AG08395 (cell line): ENCODE measurements around the gene CD44.

ENCODE experiments used
- DNase-seq: peaks from one replicate; pipeline ENCODE4 v3.0.0; 2012; ENCODE audit warnings: mixed read lengths, low spot score

CD44 gene

DNA sequence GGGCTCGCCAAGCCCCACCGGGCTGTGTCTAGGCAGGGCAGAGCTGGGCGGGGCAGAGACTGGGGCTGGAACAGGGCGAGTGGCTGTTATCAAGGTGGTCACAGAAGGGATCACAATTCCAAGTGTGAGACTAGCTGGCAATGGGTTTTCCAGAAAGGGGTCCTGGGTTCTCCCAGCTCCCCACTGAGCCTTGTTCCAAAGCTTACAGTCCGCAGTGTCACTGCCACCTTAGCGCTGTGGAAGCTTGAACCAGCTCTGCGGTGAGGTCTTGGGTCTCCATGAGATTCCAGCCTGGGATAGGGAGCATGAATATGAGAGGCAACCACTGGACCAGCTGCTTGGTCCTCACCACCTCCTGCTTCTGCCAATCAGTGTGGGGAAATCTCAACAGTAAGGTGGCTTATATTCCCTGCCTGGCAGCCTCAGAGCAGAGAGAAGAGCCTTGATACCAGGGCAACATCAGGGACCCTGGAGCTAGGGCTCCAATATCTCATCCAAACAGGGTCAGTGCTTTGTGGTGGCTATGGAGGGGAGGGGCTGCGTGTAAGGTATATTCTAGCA, 831 bp downstream of the CD44 start:
- DNase-seq = peak; percentile 53

DNA sequence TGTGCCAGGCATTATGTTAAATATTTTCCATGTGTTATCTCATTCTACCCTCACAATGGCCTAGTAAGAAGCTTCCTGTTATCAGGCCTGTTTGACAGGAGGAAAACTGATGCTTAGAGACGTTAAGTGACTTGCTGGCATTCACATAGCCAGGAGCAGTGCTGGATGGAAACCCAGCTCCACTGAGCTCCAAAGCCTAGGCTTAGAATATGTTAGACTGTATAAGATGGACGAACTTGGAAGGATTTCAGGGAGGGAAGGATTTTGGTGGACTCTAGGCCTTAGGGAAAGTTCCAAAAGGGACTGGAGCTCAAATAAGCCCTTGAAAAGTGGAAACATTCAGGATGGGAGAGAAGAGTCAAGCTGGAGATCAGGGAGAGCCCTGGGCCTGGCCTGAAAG, 2.1 kb downstream of the CD44 start:
- DNase-seq = no peak

DNA sequence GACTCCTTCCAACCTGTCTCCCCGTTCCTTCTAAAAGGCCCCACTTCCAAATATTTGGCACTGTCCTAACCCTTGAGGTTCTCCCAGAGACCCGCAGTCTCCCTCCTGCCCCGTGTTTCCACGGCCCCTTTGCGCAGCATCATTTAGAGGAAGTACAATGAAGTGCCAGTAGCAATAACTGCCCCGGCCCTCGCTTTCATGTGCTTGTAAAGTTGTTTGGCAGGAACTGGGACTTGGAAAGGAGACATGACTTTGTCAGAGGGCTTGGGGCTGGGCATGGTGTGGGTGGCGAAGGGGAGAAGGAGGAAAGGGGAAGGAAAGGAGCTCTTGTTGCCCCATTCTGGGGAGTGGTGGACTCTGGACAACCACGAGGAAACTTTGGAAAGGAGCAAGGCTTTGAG, 2.6 kb downstream of the CD44 start:
- DNase-seq = no peak

DNA sequence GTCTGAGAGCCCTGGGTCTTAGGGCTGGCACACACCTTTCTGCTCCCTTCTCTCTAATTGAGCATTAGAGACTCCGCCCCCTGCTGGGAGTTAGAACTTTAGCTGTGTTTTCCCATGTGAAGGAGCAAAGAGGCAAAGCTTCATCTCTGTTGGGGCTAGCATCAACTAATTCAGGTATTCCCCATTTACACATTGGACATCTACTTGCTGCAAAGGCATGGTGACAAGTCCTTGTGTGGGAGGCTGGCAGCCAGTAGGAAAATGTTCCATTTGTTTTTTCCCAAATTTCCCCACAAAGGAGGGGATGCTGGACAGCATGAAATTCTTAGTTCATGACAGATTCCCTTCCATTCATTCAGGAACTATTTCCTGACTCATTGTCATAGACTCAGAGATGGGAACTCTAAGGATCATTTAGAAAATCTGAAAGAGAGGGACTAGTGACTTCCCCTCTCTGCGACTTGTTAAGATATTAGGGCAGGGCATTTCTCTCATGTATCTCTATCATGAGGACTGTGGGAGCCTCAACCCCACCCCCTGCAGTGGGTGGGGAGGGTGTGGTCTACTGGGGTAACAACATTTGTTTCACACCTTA, 3.6 kb downstream of the CD44 start:
- peak; percentile 67 for DNase-seq

DNA sequence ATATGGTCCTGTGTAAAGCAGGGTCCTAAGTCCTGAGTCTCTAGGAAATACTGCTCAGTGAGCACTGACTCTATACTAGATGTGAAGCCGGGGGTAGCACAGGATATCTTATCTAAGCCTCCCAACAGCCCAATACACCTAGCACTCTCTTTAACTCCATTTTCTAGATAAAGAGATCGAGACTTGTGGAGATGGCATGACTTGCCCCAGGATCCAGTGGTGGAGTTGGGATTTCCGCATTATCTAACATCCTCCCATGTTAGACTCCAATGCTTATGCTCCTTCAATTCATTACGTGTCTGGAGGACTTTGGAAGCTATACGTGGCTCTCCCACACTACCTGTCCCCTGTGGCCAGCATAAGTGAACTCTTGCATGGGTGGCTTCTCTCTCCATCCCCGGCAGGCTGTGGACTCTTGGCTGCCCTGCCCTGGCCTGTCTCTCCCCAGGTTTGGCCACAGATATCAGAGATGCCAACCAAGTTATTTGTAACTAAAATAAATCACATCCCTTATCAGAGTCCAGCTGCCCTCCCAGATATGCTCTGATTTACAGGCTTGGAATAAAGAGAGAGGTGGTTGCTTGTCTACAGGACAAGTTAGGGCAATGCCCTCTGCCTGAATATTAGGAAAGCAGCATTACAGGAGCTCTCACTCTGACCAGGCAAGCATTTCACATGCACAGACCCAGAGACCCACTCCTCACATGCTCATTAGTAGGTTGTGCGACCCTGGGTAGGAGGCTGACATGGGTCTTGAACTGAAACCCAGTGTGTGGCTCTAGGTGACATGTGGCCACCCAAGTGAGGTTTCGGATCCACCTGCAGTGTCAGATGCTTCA, 4.5 kb downstream of the CD44 start:
- no peak for DNase-seq

DNA sequence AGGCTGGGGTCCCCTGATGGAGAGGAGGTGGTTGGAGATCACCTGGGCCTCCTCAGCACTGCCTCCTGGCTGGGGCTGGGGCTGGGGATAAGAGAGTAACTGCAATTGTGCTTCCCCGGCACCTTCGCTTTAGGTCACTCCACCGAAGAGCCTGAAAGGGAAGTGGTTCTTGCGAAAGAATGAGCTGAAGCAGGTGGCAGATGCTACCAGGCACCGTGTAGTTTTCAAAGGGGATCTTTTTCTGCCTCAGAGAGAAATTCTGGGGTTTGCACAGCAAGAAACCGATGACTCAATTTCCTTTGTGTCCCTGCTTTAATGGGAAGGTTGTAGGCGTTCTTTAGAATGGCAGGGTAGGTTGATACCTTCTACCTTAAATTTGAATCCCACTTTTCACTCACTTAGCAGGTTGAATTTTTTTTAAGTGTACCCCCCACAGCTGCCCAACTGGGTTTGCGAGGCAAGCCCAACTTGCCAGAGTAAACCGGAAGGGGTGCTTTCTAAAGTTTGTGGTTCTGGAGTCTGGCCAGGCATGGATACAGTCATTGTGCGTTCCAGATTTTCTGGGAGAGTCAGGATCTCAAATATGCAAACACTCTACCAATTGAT, 5.3 kb downstream of the CD44 start:
- DNase-seq = peak; percentile 79

DNA sequence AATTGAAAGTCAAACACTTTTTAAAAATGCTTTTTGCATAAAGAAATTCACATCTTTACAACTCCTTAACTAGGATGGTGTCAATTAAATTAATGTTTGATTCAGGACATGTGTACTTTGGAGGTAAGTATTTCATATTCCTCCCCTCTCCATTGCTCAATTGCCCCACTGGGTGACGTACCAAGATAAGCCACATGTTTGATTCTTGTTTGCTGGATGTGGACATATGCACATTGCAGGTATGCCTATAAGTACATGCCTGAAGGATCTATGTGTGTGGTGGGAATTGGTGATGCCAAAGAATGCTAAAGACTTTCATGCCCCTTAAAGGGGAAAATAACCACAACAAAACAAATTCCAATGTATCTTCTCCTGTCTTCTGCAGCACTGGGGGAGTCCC, 5.8 kb downstream of the CD44 start:
- no peak for DNase-seq

DNA sequence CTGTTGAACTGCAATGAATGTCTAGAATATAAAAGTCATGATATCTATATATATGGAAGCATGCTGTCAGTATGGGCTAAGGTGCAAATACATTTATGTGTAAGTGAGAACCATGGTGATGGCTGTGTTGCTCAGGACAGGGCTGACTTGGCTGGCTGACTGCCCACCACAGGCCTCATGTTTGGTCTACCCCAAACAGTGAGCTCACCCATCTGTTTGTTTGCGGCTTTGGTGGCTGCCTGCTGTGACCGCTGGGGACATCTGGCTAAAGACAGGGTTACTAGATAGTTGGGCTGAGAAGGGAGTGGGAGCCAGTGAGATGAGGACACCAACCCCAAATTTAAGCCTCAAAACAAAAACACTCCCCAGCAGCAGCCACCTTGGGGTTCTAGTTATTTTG, 6.3 kb downstream of the CD44 start:
- peak; percentile 79 for DNase-seq

DNA sequence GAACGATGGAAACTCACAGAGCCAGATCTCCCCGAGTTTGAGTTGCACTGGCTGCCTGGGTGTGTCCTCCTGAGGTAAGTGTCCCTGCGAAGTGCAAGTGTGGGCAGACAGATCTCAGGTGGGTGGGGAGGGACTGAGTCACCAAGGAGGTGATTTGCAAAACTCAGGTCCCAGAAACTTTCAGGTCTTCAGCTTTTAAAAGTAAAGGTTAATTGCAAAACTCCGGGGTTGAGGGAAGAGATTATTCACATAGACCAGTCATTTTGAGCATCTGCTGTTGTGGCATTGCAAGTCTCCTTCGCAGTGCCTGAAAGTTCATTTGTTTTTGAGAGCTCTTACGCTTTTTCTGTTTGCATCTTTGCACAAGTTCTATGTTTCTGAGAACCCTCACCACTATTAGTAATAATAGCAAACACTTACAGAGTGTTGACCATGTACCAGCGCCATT, 7.1 kb downstream of the CD44 start:
- DNase-seq = no peak

DNA sequence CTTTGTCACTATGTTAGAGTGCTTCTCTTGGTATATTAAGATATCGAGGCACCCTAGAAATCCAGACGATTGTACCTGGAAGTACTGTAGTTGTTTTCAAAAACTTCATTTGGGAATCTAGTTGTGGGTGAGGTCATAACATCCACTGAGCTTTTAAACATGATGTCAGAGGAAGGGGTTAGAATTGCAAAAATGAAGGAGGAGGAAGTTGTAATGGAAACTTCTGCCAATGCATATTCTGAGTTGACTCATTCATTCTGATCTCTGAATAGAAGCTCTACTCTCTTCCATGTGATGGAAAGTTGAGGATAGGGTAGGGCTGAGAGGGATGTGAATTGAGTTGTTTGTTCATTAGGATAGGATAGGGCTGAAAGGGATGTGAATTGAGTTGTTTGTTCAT, 7.7 kb downstream of the CD44 start:
- DNase-seq = no peak

DNA sequence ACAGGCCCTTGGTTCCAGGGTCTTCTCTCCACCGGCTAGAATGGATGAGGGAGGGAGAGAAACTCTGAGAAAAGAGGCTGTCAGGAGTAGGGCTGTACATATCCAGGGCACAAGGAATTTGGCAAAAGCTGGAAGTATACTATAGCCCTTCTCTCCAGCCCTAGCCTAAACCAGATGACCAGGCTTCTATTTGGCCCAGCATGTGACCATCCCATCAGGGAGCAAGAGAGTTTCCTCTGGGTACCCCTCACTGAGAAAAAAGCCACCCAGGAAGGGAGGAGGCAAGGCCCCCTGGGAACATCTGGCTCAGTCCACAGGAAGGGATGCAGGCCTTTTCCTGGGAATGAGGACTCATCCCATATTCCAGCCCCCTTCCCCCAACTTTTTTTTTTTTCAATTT, 8.3 kb downstream of the CD44 start:
- DNase-seq = no peak

DNA sequence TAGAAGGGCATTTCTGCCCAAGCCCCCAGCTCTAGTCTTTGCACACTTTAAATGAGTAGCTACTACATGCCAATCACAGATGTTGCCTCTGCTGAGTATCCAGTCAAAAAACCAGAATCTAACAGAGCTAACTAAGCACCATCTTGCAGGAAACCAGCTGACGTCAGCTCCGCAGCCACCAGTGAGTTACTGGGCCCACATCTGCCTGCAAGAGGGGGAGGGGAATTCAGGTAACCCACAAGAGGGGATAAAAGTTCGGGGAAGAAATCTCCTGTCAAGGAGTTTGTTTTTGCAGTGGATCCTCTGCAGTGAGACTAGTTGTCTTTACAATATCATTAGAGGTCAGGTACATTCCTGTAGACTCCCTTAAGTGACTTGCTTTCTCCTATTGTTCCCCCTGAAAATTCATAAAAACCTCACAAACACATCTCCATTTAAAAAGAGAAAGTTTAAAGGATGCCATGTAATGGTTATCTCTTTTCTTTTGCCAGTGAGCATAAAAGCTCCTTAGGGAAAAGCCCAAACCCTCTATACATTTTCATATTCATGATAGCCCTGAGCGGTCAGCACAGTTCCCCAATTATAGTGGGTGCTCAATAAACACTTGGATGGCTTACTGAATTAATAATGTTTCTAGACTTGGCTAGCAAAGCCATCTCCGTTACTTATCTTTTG, 9.3 kb downstream of the CD44 start:
- DNase-seq = no peak

DNA sequence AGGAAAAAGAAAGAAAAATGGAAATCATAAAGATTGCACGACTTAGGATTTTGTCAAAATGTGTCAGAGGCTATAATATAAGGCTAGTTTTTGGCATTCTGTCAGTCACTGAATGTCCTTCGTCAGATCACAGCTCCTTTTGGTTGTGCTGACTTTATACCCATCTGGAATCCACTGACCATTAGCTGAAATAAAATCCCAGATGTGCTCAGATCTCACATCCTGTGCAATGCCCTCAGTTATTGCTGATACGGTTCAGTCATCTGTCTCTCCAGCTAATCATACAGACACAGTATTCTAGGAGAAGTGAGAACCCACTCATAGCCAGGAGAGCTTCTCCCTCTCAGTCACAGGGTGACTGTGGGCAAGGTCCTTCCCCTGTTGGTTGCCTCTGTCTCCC, 11.5 kb downstream of the CD44 start:
- DNase-seq = no peak

DNA sequence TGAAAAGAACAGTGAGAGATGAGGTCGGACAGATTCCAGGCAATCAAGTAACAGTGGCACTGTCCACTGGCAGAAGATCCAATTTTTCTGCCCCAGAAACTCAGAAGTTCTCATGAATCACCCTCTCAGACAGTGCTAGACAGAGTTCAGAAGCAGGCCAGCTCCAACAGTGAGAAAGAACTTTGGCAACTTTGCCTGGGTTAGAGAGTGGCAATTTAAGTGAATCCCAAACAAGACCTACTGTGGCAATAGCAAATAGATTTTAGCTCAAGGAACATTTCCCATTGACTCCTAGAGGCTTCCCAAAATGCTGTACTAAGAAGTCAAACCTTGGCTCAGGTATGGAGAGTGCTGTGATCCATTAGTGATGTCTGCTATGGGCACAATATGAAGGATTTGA, 12.3 kb downstream of the CD44 start:
- no peak for DNase-seq

DNA sequence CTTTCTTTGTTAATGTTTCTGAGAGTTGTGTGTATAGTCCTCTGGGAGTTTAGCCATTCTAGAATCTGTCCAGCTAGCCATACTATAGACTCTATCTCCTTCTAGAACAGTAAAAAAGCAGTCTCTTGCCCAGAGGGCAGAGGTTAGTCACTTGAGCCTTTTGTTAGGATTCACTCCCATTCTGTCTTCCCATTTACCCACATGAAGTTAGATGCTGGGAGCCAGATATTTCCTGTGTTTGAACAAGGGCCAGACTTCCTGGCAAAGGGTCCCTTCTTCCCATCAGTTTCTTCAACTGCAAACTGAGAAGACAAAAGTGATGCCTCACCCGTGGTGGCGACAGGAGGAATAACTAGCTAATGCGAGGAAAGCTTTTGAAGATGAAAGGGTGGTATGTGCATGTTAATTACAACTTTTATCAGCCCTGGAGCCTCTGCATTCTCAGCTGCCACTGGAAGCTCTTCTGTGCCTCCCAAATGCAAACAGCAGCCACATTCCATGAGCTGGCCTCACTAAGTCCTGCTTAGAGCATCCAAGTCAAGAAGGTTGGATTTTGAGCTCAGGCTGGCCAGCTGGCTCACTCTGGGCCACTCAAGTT, 12.8 kb downstream of the CD44 start:
- no peak for DNase-seq

DNA sequence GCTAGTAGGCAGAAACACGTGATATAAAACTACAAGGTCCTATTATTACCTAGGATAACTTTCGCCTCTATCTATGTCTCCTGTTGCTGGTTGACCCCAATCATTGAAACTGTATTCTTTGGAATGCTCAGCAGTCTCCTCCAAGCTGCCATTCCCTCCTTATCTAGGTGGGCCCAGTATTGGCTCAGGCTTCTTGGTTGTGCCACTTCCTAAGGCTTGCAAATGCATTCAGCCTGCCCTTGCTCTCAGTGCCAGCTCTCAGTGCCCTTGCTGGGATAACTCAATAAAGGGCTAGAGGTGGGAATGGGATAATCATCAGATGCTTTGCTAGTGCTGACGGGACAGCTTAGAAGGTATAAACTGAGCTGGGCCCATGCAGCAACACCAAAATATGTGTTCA, 13.6 kb downstream of the CD44 start:
- DNase-seq = no peak

DNA sequence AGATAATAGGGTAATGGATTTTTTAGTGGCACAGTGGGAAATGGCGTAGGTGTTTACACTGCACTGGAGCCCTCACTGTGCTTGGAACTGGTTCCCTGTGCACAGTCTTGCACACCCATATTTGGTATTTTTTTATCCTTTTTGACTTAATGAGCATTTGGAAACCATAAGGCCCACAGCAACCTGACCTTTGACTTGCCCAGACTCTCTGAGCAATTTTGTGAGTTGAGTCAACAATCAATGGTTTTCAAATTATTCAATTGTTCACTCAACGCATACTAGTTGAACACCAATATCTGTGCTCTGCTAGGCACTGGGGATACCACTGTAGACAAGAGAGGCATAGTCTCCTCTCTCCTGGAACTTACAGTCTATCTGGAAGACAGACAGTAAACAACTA, 14.3 kb downstream of the CD44 start:
- DNase-seq = no peak

DNA sequence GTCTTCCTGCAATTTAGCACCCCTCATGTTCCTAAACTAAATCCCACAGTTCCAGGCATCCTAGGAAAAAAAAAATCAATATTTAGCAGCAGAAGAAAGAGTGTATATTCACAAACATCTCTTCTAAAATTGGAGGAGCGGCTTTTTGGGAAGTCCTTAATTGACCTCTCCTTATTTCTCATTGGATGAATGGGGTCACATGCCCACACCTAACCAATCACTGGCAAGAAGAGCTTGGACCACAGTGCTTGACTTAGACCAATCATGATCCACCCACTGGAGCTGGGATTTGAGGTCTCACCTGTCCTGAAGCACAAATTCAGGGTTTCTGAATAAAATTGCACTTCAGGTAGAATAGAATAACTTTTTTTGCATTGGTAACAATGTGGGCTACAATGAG, 16.0 kb downstream of the CD44 start:
- DNase-seq = no peak

DNA sequence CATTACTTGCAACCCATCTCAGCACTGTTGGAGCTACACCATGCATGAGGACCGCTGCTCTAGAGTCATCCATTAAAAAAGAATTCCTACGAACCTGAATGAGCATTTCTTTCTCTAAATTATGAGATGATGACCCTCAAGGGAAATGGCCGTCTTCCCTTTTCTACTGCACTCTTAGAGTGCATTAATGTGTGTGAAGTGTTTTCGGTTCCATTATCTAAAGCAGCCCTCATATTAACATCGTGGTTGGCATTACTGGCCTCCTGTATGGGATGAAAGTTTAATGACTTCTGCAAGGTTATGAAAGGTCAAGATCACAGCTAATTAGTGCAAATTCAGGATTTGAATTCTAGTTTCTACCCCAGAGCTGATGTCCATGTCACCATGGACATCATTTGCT, 16.7 kb downstream of the CD44 start:
- no peak for DNase-seq

DNA sequence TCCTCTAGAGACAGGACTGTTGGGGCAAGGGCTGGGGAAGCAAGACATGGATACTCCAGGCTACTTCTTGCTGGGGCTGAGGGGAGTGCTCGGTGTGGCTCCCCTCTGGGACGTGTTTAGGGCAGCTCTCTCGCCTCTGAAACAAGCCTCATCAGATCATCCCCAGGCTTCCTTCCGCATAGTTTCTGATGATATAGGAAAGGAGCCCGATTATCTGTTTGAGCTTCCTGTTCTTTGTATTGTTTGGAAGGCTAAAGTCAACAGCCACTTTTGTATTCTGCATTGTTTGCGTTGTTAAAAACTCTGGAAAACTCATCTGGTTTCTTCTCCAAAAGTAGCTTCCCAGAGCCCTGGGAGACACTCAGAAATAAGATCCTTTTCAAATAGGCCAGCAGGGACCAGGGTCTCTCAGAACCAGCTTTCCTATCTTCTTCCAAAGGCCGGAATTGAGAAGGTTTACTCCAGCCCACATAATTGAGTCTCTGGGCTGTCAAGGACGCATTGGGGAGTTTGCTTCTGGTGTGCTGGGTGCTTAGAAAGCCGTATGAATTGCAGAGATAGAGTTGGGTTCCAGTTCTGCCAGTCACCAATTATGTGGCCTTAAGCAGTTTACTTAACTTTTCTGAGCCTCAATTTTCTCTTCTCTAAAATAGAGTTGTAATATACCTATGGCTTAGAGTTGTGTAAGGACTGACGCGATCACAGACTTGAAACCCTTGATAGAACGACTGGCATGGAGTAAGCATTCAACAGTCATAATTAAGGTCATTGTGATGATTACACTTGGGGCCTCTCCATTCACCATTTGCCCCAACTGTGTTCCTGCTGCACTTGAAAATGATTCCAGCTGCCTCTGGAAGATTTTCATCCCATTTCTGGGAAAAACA, 19.1 kb downstream of the CD44 start:
- no peak for DNase-seq
